HepG2 (cell line): Measurements from ENCODE around the gene MYL11. TPM values are rescaled to one million over a fixed set of nuclear protein-coding genes. Genes with fewer than 3 reads are reported as not detected.

Experiments used
- NFATC3 ChIP-seq: sonication (generic); formaldehyde crosslinking; IDR thresholded peaks from 2 replicates; pipeline ENCODE4 v1.5.1; 2020; ENCODE audit warnings: mild to moderate bottlenecking, missing genetic modification reagents
- PAF1 ChIP-seq: IDR thresholded peaks from 2 replicates; pipeline ENCODE4 v1.6.1; 2016; ENCODE audit warnings: missing genetic modification reagents, missing compliant biosample characterization
- SIX1 ChIP-seq: sonication (generic); formaldehyde crosslinking; IDR thresholded peaks from 2 replicates; pipeline ENCODE4 v1.4.0; 2020; ENCODE audit warnings: missing genetic modification reagents, borderline replicate concordance
- SNAPC2 ChIP-seq: sonication (generic); formaldehyde crosslinking; IDR thresholded peaks from 2 replicates; pipeline ENCODE4 v1.8.1; 2022; ENCODE audit warnings: mild to moderate bottlenecking, missing genetic modification reagents
- ZBTB21 ChIP-seq: sonication (generic); formaldehyde crosslinking; IDR thresholded peaks from 2 replicates; pipeline ENCODE4 v1.4.0; 2020; ENCODE audit warnings: missing genetic modification reagents
- ZBTB3 ChIP-seq: sonication (generic); formaldehyde crosslinking; IDR thresholded peaks from 2 replicates; pipeline ENCODE4 v1.4.0; 2020; ENCODE audit warnings: low read depth, mild to moderate bottlenecking, moderate library complexity, missing genetic modification reagents, borderline replicate concordance
- ZNF207 ChIP-seq: fragments of 450-650 bp; IDR thresholded peaks from 2 replicates; pipeline ENCODE4 v1.6.1; 2016; ENCODE audit warnings: antibody characterized with exemption, borderline replicate concordance
- polyA plus RNA-seq, 8 experiments: library from polyadenylated mRNA; depleted of rRNA in 3 of 8; stranded (reverse) in 7 of 8; unstranded in 1 of 8; fragments of >200 nt; fragmentation: Illumina TruSeq in 4 of 8; extraction: Trizol in 4 of 8; gene quantifications; 2 replicates each; pipeline versions ENCODE4 v1.2.1 to v1.2.3, GENCODE V29; 2011 to 2016; ENCODE audit warnings: low read depth in 4 of 8, missing spikeins in 1 of 8, mixed read lengths in 1 of 8; ENCODE audit not compliant: insufficient read depth in 1 of 8
- total RNA-seq, 5 experiments: library from RNA; depleted of rRNA; stranded (reverse); fragments of >200 nt; fragmentation: Illumina TruSeq; extraction: Trizol; gene quantifications; 2 replicates each; pipeline ENCODE4 v1.2.3, GENCODE V29; 2016; ENCODE audit warnings: low read depth in 1 of 5
- TF ChIP-seq, protein P1 (sequence below): sonication (generic); formaldehyde crosslinking; IDR thresholded peaks from 2 replicates; pipeline ENCODE4 v1.4.0; 2020; ENCODE audit warnings: mild to moderate bottlenecking, missing genetic modification reagents
- TF ChIP-seq, protein P2 (sequence below): sonication (generic); formaldehyde crosslinking; IDR thresholded peaks from 2 replicates; pipeline ENCODE4 v1.5.1; 2020; ENCODE audit warnings: mild to moderate bottlenecking, missing genetic modification reagents
- TF ChIP-seq, protein P3 (sequence below): sonication (generic); formaldehyde crosslinking; IDR thresholded peaks from 2 replicates; pipeline ENCODE4 v1.5.1; 2020; ENCODE audit warnings: missing genetic modification reagents, mild to moderate bottlenecking, borderline replicate concordance
- TF ChIP-seq, protein P4 (sequence below): sonication (generic); formaldehyde crosslinking; IDR thresholded peaks from 2 replicates; pipeline ENCODE4 v1.5.0; 2020; ENCODE audit warnings: missing genetic modification reagents
- TF ChIP-seq, protein P5 (sequence below): sonication (generic); formaldehyde crosslinking; IDR thresholded peaks from 2 replicates; pipeline ENCODE4 v1.5.0; 2020; ENCODE audit warnings: missing genetic modification reagents, mild to moderate bottlenecking, borderline replicate concordance
- TF ChIP-seq, protein P6 (sequence below): sonication (generic); formaldehyde crosslinking; IDR thresholded peaks from 2 replicates; pipeline ENCODE4 v1.5.0; 2020; ENCODE audit warnings: mild to moderate bottlenecking, missing genetic modification reagents, moderate library complexity
- TF ChIP-seq, protein P7 (sequence below): sonication (generic); formaldehyde crosslinking; IDR thresholded peaks from 2 replicates; pipeline ENCODE4 v1.4.0; 2020; ENCODE audit warnings: mild to moderate bottlenecking, low read depth, missing genetic modification reagents

The MYL11 gene
- total and polyA plus RNA-seq, 2 of the 13 experiments (the other 11 are each of a cell fraction or from before 2014, with no cell fraction given) = not detected

DNA sequence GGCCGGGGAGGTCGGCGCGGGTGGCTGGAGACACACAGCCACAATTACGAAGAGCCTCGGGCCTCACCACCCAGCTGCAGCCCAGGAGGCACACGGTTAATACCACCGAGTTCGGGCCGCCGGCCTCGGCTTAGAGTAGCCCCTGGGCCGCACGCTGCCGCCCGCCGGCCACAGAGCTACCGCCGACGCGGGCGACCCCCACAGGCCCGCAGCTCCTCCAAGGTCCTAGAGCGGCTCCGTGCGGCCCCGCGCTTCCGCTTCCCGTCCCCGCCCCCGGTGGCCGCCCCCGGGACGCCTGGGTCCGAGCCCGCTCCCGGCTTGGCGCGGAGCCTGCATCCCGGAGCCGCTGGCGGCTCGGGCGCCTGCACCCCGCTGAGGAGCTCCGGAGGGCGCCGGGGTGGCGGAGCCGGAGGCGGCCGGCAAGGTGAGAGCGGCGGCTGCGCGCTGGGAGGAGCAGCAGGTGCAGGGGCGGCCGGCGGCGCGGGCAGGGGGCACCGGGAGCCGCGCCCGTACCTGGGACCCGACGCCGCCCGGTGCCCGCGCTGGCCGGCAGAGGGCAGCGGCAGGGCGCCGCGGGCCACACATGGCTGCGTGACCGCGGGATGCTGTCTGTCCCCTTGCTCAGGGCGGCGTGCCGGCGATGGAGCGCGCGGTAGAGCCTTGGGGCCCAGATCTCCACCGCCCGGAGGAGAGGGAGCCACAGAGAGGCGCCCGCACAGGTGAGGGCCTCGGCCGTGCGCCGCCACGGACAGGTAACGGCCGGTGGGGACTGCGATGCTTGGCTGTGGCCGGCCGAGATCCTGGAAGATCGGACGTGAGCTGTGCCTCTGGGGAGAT, 20.8 kb downstream of the MYL11 start, which contains the start of gene ZNF48 (continued):
- TF ChIP-seq SNAPC2 (CRISPR knock-in tag) (0 out of 2 replicates have a peak, but pooled peaks have one; percentile 33), ZNF207 (no peak), PAF1 (CRISPR knock-in tag) (no peak), ZBTB21 (CRISPR knock-in tag) (no peak), NFATC3 (no peak), SIX1 (CRISPR knock-in tag) (no peak), ZBTB3 (CRISPR knock-in tag) (0 out of 2 replicates have a peak, but pooled peaks have one; percentile 78)
- TF ChIP-seq, protein P1, sequence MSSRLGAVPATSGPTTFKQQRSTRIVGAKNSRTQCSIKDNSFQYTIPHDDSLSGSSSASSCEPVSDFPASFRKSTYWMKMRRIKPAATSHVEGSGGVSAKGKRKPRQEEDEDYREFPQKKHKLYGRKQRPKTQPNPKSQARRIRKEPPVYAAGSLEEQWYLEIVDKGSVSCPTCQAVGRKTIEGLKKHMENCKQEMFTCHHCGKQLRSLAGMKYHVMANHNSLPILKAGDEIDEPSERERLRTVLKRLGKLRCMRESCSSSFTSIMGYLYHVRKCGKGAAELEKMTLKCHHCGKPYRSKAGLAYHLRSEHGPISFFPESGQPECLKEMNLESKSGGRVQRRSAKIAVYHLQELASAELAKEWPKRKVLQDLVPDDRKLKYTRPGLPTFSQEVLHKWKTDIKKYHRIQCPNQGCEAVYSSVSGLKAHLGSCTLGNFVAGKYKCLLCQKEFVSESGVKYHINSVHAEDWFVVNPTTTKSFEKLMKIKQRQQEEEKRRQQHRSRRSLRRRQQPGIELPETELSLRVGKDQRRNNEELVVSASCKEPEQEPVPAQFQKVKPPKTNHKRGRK (CRISPR knock-in tag) = peak; percentile 30; the same call in 1 of the 2 replicates
- TF ChIP-seq, protein P2, sequence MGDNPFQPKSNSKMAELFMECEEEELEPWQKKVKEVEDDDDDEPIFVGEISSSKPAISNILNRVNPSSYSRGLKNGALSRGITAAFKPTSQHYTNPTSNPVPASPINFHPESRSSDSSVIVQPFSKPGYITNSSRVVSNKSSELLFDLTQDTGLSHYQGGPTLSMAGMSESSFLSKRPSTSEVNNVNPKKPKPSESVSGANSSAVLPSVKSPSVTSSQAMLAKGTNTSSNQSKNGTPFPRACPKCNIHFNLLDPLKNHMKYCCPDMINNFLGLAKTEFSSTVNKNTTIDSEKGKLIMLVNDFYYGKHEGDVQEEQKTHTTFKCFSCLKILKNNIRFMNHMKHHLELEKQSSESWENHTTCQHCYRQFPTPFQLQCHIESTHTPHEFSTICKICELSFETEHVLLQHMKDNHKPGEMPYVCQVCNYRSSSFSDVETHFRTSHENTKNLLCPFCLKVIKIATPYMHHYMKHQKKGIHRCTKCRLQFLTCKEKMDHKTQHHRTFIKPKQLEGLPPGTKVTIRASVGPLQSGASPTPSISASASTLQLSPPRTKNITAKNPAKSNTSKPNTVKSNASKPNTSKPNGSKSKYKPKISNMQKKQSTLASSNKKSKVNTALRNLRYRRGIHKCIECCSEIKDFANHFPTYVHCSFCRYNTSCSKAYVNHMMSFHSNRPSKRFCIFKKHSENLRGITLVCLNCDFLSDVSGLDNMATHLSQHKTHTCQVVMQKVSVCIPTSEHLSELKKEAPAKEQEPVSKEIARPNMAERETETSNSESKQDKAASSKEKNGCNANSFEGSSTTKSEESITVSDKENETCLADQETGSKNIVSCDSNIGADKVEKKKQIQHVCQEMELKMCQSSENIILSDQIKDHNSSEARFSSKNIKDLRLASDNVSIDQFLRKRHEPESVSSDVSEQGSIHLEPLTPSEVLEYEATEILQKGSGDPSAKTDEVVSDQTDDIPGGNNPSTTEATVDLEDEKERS = no peak
- TF ChIP-seq, protein P3, sequence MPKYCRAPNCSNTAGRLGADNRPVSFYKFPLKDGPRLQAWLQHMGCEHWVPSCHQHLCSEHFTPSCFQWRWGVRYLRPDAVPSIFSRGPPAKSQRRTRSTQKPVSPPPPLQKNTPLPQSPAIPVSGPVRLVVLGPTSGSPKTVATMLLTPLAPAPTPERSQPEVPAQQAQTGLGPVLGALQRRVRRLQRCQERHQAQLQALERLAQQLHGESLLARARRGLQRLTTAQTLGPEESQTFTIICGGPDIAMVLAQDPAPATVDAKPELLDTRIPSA (CRISPR knock-in tag) = peak; percentile 68; the same call in 1 of the 2 replicates
- TF ChIP-seq, protein P4, sequence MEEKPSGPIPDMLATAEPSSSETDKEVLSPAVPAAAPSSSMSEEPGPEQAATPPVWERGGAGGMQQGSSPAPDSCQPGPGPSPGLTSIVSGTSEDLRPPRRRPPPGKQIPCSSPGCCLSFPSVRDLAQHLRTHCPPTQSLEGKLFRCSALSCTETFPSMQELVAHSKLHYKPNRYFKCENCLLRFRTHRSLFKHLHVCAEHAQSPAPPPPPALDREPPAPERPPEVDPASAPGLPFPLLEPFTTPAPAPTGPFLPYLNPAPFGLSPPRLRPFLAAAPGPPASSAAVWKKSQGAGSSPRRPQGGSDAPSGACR (CRISPR knock-in tag) = peak; percentile 94
- TF ChIP-seq, protein P5, sequence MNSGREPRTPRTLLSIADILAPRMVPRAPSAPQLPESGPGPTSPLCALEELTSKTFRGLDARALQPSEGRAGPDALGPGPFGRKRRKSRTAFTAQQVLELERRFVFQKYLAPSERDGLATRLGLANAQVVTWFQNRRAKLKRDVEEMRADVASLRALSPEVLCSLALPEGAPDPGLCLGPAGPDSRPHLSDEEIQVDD (CRISPR knock-in tag) = no peak
- TF ChIP-seq, protein P6, sequence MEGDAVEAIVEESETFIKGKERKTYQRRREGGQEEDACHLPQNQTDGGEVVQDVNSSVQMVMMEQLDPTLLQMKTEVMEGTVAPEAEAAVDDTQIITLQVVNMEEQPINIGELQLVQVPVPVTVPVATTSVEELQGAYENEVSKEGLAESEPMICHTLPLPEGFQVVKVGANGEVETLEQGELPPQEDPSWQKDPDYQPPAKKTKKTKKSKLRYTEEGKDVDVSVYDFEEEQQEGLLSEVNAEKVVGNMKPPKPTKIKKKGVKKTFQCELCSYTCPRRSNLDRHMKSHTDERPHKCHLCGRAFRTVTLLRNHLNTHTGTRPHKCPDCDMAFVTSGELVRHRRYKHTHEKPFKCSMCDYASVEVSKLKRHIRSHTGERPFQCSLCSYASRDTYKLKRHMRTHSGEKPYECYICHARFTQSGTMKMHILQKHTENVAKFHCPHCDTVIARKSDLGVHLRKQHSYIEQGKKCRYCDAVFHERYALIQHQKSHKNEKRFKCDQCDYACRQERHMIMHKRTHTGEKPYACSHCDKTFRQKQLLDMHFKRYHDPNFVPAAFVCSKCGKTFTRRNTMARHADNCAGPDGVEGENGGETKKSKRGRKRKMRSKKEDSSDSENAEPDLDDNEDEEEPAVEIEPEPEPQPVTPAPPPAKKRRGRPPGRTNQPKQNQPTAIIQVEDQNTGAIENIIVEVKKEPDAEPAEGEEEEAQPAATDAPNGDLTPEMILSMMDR (CRISPR knock-in tag) = peak; percentile 78
- TF ChIP-seq, protein P7, sequence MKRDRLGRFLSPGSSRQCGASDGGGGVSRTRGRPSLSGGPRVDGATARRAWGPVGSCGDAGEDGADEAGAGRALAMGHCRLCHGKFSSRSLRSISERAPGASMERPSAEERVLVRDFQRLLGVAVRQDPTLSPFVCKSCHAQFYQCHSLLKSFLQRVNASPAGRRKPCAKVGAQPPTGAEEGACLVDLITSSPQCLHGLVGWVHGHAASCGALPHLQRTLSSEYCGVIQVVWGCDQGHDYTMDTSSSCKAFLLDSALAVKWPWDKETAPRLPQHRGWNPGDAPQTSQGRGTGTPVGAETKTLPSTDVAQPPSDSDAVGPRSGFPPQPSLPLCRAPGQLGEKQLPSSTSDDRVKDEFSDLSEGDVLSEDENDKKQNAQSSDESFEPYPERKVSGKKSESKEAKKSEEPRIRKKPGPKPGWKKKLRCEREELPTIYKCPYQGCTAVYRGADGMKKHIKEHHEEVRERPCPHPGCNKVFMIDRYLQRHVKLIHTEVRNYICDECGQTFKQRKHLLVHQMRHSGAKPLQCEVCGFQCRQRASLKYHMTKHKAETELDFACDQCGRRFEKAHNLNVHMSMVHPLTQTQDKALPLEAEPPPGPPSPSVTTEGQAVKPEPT (CRISPR knock-in tag) = peak; percentile 91
